ENCODE results near the gene LAT. TPM values are rescaled to one million over a fixed set of nuclear protein-coding genes. Genes with fewer than 3 reads are reported as not detected.

LAT gene
- polyA plus RNA-seq, 1 donor from 2014 or later, result 6.4 TPM

- no peak overlapping the region for H2AFZ ChIP-seq (ENCODE audit: low read depth, low read length)
Observed at GRCh38 chr16:29030086-29030840, 45.4 kb downstream of the LAT start.

More at GRCh38 chr16:29030086-29030840, 45.4 kb downstream of the LAT start:
- Histone ChIP-seq H3F3A (ENCODE audit: insufficient read depth, low read length, poor library complexity, severe bottlenecking) (no peaks in the 10 kb centered on the region), H4K20me1 (ENCODE audit: insufficient read depth) (no peaks in the 10 kb centered on the region), H3K9me2 (ENCODE audit: insufficient read depth, low read length) (no peaks in the 10 kb centered on the region), H3K4me3 (ENCODE audit: low read length) (no peak overlapping the region), H3K36me3 (ENCODE audit: insufficient read depth, low read length) (no peaks in the 10 kb centered on the region), H3K27me3 (ENCODE audit: insufficient read depth, low read depth, low read length) (no peaks in the 10 kb centered on the region), H3K9me3 (ENCODE audit: low read length) (no peaks in the 10 kb centered on the region), H3K27ac (ENCODE audit: low read length) (no peak overlapping the region), H3K9ac (ENCODE audit: low read length) (no peak overlapping the region), H3K4me2 (ENCODE audit: low read length) (no peak overlapping the region), H3K79me2 (replicated peaks; ENCODE audit: insufficient read depth, low read length) (no peaks in the 10 kb centered on the region)
- TF ChIP-seq EP300 (conservative IDR thresholded peaks at IDR 0.05; ENCODE audit: poor library complexity, severe bottlenecking) (no peak), RAD21 (conservative IDR thresholded peaks at IDR 0.05) (no peak), MXI1 (conservative IDR thresholded peaks at IDR 0.05; ENCODE audit: poor library complexity, severe bottlenecking) (no peak), EZH2 (IDR thresholded peaks at IDR 0.05; ENCODE audit: borderline replicate concordance, insufficient read depth, low read length, poor library complexity, severe bottlenecking) (no peak), SMC3 (conservative IDR thresholded peaks at IDR 0.05; ENCODE audit: poor library complexity) (no peak), POLR2AphosphoS5 (IDR thresholded peaks at IDR 0.05) (no peak)

Other genes with a start within 250 kb of the LAT start
- gene NPIPB9, start 233.3 kb upstream of the LAT start, polyA plus RNA-seq, result 3.1 and 3.5 TPM in 2 replicates
- 24.0 and 38.3 TPM in 2 replicates for gene ATXN2L, start 162.1 kb upstream of the LAT start, polyA plus RNA-seq
- gene TUFM, start 138.7 kb upstream of the LAT start, polyA plus RNA-seq, result 144 and 157 TPM in 2 replicates
- 42.2 and 48.2 TPM in 2 replicates for gene SH2B1, start 121.2 kb upstream of the LAT start, polyA plus RNA-seq
- 0.06 and 0.54 TPM in 2 replicates for gene ATP2A1, start 106.6 kb upstream of the LAT start, polyA plus RNA-seq
- gene RABEP2, start 59.8 kb upstream of the LAT start, polyA plus RNA-seq, result 27.5 and 28.7 TPM in 2 replicates
- gene CD19, start 53.1 kb upstream of the LAT start, polyA plus RNA-seq, result not detected in 2 replicates
- 39.1 and 42.6 TPM in 2 replicates for gene NFATC2IP, start 34.1 kb upstream of the LAT start, polyA plus RNA-seq
- gene SPNS1, start 10.3 kb upstream of the LAT start, polyA plus RNA-seq, result 41.6 and 47.3 TPM in 2 replicates

Measured in neural cell (in vitro differentiated cells).